ENCODE results near the gene MAPKBP1. TPM values are rescaled to one million over a fixed set of nuclear protein-coding genes. Genes with fewer than 3 reads are reported as not detected.

The MAPKBP1 gene
- total and polyA plus RNA-seq, 2 of the 8 experiments (the other 6 are each of a cell fraction or from before 2014, with no cell fraction given), result 4.3 to 11.3 TPM

DNA sequence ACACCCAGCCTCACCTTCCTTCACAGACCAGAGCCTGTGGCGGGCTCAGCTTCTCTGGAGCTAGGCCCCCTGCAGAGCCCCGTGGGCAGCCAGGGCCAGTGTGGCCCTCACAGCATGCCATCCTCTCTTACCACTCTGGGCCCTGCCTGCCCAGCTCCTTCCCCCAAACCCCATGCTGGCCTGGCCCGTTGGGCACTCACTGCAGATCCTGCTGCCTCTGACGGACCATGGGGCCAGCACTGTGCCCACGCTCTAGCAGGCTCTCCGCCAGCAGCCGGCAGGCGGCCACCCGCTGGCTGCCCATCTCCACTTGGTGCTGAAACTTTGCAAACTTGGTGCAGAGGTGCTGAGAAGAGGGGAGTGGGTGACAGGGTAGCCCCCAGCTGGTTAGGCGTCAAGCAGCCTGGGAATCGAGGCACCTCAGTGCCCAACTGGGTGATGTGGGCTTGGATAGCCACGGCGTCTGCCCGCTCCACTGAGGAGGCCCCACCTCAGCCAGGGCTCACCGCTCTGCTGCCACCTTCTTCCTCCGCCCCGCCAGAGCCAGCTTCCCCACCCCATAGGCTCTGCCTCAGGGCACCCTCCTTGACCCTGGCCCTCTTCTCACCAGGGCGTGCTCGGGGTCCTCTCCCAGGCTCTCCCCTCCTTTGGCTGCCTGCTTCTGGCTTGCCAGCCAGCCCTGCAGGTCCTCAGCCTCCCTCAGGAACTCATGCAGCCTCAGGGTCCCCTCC, 97.1 kb downstream of the MAPKBP1 start:
- H3K9ac ChIP-seq (replicated peaks in 1 of 4; ENCODE audit: extremely low read depth in 1 of 4, low read depth in 3 of 4, low read length in 3 of 4), result no peak overlapping the region
- no peaks in the 10 kb centered on the region for H3K9me3 ChIP-seq (ENCODE audit: insufficient read depth in 2 of 2, low read depth in 1 of 2, low read length in 1 of 2)
- no peak overlapping the region for H2BK20ac ChIP-seq (ENCODE audit: low read length)
- H3K27ac ChIP-seq (ENCODE audit: low read depth, low read length), result no peak overlapping the region
- H4K91ac ChIP-seq (replicated peaks; ENCODE audit: insufficient read length, low read length), result no peak overlapping the region
- no peak overlapping the region for H2BK120ac ChIP-seq (replicated peaks; ENCODE audit: low read depth, low read length)
- 91% methylated on average over 16 of the region's 19 CpGs; no CpG with 5 or more reads in 1 of the 2 experiments for WGBS, 2 experiments (ENCODE audit: extremely low coverage in 1 of 2, insufficient coverage in 1 of 2, insufficient read length in 1 of 2, insufficient replicate concordance in 2 of 2, low coverage in 1 of 2, low lambda C conversion rate in 2 of 2, missing lambda C conversion rate in 1 of 2)
- H3K4me1 ChIP-seq (replicated peaks in 1 of 4; ENCODE audit: control insufficient read depth in 3 of 4, insufficient read depth in 4 of 4, low read length in 3 of 4), result no peaks in the 10 kb centered on the region; a peak in 1 of 7 replicates
- H3K14ac ChIP-seq (ENCODE audit: insufficient read length), result no peak overlapping the region
- no peak overlapping the region for H2AFZ ChIP-seq (ENCODE audit: low read length)
- H2BK15ac ChIP-seq (ENCODE audit: low read length), result no peak overlapping the region
- H3K4me3 ChIP-seq (ENCODE audit: extremely low read depth in 1 of 4, insufficient read depth in 2 of 4, low read depth in 3 of 4, low read length in 4 of 4), result no peak overlapping the region
- no peaks in the 10 kb centered on the region for H3K36me3 ChIP-seq (ENCODE audit: control insufficient read depth in 2 of 4, insufficient read depth in 4 of 4, low read length in 3 of 4)
- H3K23ac ChIP-seq (ENCODE audit: insufficient read length), result no peak overlapping the region
- H3K79me1 ChIP-seq (ENCODE audit: low read depth, low read length), result no peaks in the 10 kb centered on the region
- H2AK5ac ChIP-seq (ENCODE audit: low read depth, low read length), result no peak overlapping the region
- no peak for DNase-seq (ENCODE audit: low read depth in 1 of 2, low spot score in 2 of 2)
- H3K56ac ChIP-seq (replicated peaks; ENCODE audit: insufficient read length, low read depth, low read length), result no peak overlapping the region
- H3K79me2 ChIP-seq (ENCODE audit: control insufficient read depth in 1 of 2, insufficient read depth in 2 of 2, low read length in 2 of 2), result no peaks in the 10 kb centered on the region
- H4K8ac ChIP-seq (ENCODE audit: extremely low read depth, insufficient read depth, low read length), result no peak overlapping the region
- no peak overlapping the region for H4K5ac ChIP-seq (ENCODE audit: insufficient read length, low read depth, low read length)
- ChIA-PET CTCF (ENCODE audit: partially characterized antibody) (interaction anchor here (0.8 to 2.7 kb wide), 8 partner anchors 9 to 98 kb away, joined by 3 to 8 read pairs (median 5); partner anchors contain the start of gene MAPKBP1), POLR2A (ENCODE audit: partially characterized antibody) (interaction anchor here (0.6 to 2.2 kb wide), 2 partner anchors 19 to 203 kb away, joined by 3 to 4 read pairs; no protein-coding TSS in a partner anchor)
- no peak overlapping the region for H3K4ac ChIP-seq (replicated peaks; ENCODE audit: insufficient read length, low read depth, low read length)
- no peaks in the 10 kb centered on the region for H3K27me3 ChIP-seq (replicated peaks in 1 of 4; ENCODE audit: control insufficient read depth in 3 of 4, extremely low read depth in 1 of 4, insufficient read depth in 3 of 4, low read length in 3 of 4)
- H3K18ac ChIP-seq (ENCODE audit: extremely low read depth, low read length), result no peak overlapping the region
- no peaks in the 10 kb centered on the region for H3K23me2 ChIP-seq (ENCODE audit: low read depth, low read length)
- no peak overlapping the region for H2BK12ac ChIP-seq (ENCODE audit: low read depth, low read length)
- H2BK5ac ChIP-seq (ENCODE audit: low read depth, low read length), result no peak overlapping the region
- no peak overlapping the region for H3K4me2 ChIP-seq (ENCODE audit: insufficient read depth in 1 of 2, low read depth in 2 of 2, low read length in 2 of 2)
- H4K20me1 ChIP-seq (replicated peaks in 1 of 2; ENCODE audit: control insufficient read depth in 1 of 2, insufficient read depth in 2 of 2, low read length in 2 of 2), result peaks cover 0 to 2% of the 10 kb centered on the region in 2 experiments
- FAIRE-seq, result no peak
- no peak for TF ChIP-seq GABPA (IDR thresholded peaks at IDR 0.05; ENCODE audit: borderline replicate concordance, insufficient read depth, low read length)
- TF ChIP-seq TAF1 (IDR thresholded peaks at IDR 0.05; ENCODE audit: low read depth, low read length), result no peak
- TF ChIP-seq, protein P1, sequence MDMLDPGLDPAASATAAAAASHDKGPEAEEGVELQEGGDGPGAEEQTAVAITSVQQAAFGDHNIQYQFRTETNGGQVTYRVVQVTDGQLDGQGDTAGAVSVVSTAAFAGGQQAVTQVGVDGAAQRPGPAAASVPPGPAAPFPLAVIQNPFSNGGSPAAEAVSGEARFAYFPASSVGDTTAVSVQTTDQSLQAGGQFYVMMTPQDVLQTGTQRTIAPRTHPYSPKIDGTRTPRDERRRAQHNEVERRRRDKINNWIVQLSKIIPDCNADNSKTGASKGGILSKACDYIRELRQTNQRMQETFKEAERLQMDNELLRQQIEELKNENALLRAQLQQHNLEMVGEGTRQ (IDR thresholded peaks at IDR 0.05; ENCODE audit: low read length), result no peak
- no peak for TF ChIP-seq SP1 (IDR thresholded peaks at IDR 0.05; ENCODE audit: low read depth, low read length)
- TF ChIP-seq POLR2AphosphoS5 (IDR thresholded peaks at IDR 0.05; ENCODE audit: low read depth, low read length), result no peak
- TF ChIP-seq CBX5 (IDR thresholded peaks at IDR 0.05; ENCODE audit: low read depth, low read length), result no peak
- TF ChIP-seq SRF (IDR thresholded peaks at IDR 0.05; ENCODE audit: low read depth, low read length), result no peak
- TF ChIP-seq SP2 (IDR thresholded peaks at IDR 0.05; ENCODE audit: low read length), result no peak
- no peak for TF ChIP-seq PHF8 (conservative IDR thresholded peaks at IDR 0.05; ENCODE audit: low read depth, low read length)
- TF ChIP-seq ASH2L (IDR thresholded peaks at IDR 0.05; ENCODE audit: low read length), result no peak
- TF ChIP-seq GTF2F1 (IDR thresholded peaks at IDR 0.05; ENCODE audit: borderline replicate concordance, low read depth, low read length), result no peak
- TF ChIP-seq, protein P2, sequence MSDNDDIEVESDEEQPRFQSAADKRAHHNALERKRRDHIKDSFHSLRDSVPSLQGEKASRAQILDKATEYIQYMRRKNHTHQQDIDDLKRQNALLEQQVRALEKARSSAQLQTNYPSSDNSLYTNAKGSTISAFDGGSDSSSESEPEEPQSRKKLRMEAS (IDR thresholded peaks at IDR 0.05), result no peak

Measured in H1 (cell line).